Stimulated activated memory B cell treated with anti-CD40 and anti-IgM and Interleukin-4, amounts not matched to agents 10 μg/mL and 1 μg/mL and 100 μg/mL, for 72 hours (primary cell): ENCODE measurements around the gene CBFA2T2.
"Not testable (repeated sequence)": the region's sequence is repeated elsewhere in the genome, so short reads cannot be mapped to it uniquely, and the experiment has no call there.

ENCODE experiments used
- ATAC-seq: fragments of 150-1000 bp; cut with Tn5 transposase; 2 replicates; pipeline ENCODE4 v1.10.0; 2021
- H3K27ac Mint-ChIP-seq: one replicate; pipeline ENCODE4 v1.8.0; 2022; ENCODE audit warnings: mild to moderate bottlenecking, mixed read lengths
- H3K27me3 Mint-ChIP-seq: one replicate; pipeline ENCODE4 v1.8.0; 2022; ENCODE audit warnings: mixed read lengths
- H3K36me3 Mint-ChIP-seq: one replicate; pipeline ENCODE4 v1.8.0; 2022; ENCODE audit warnings: mixed read lengths
- H3K4me1 Mint-ChIP-seq: one replicate; pipeline ENCODE4 v1.8.0; 2022; ENCODE audit warnings: mixed read lengths
- H3K4me3 Mint-ChIP-seq: one replicate; pipeline ENCODE4 v1.8.0; 2022; ENCODE audit warnings: mild to moderate bottlenecking, moderate library complexity, mixed read lengths
- H3K9me3 Mint-ChIP-seq: one replicate; pipeline ENCODE4 v1.8.0; 2022; ENCODE audit warnings: mixed read lengths

CBFA2T2 gene

GRCh38 chr20:33566781-33567603 is 77.1 kb downstream of the CBFA2T2 start:
- no peak overlapping the region for H3K27ac Mint-ChIP-seq

GRCh38 chr20:33567949-33568348 is 78.1 kb downstream of the CBFA2T2 start:
- no peak for ATAC-seq
- Mint-ChIP-seq H3K9me3 (no peaks in the 10 kb centered on the region), H3K36me3 (peaks cover 6% of the 10 kb centered on the region), H3K27me3 (no peaks in the 10 kb centered on the region), H3K27ac (peak overlapping the region; percentile 46), H3K4me1 (peaks cover 44% of the 10 kb centered on the region), H3K4me3 (no peak overlapping the region)

More at GRCh38 chr20:33566781-33567603, 77.1 kb downstream of the CBFA2T2 start:
- peaks cover 35% of the 10 kb centered on the region for H3K4me1 Mint-ChIP-seq
- no peak for ATAC-seq
- no peaks in the 10 kb centered on the region for H3K9me3 Mint-ChIP-seq
- peaks cover 6% of the 10 kb centered on the region for H3K36me3 Mint-ChIP-seq
- H3K27me3 Mint-ChIP-seq, result no peaks in the 10 kb centered on the region
- no peak overlapping the region for H3K4me3 Mint-ChIP-seq

GRCh38 chr20:33568378-33568777 is 78.5 kb downstream of the CBFA2T2 start:
- peak overlapping the region; percentile 46 for H3K27ac Mint-ChIP-seq
- peak; percentile 51 for ATAC-seq
- H3K36me3 Mint-ChIP-seq, result peaks cover 6% of the 10 kb centered on the region
- H3K27me3 Mint-ChIP-seq, result no peaks in the 10 kb centered on the region
- peak overlapping the region; percentile 13 for H3K4me3 Mint-ChIP-seq
- H3K4me1 Mint-ChIP-seq, result peaks cover 48% of the 10 kb centered on the region
- H3K9me3 Mint-ChIP-seq, result no peaks in the 10 kb centered on the region

GRCh38 chr20:33568868-33569801 is 79.2 kb downstream of the CBFA2T2 start:
- Mint-ChIP-seq H3K9me3 (no peaks in the 10 kb centered on the region), H3K27me3 (no peaks in the 10 kb centered on the region), H3K4me1 (peaks cover 49% of the 10 kb centered on the region), H3K36me3 (peaks cover 6% of the 10 kb centered on the region), H3K27ac (peak overlapping the region; percentile 46), H3K4me3 (peak overlapping the region; percentile 13)
- no peak for ATAC-seq

- H3K36me3 Mint-ChIP-seq, result no peaks in the 10 kb centered on the region
- no peaks in the 10 kb centered on the region for H3K9me3 Mint-ChIP-seq
- no peak overlapping the region for H3K4me3 Mint-ChIP-seq
- peaks cover 49% of the 10 kb centered on the region for H3K4me1 Mint-ChIP-seq
- ATAC-seq, result no peak
- H3K27ac Mint-ChIP-seq, result no peak overlapping the region
- H3K27me3 Mint-ChIP-seq, result no peaks in the 10 kb centered on the region
Observed at GRCh38 chr20:33569802-33570391, 80.0 kb downstream of the CBFA2T2 start.

GRCh38 chr20:33570743-33571142 is 80.8 kb downstream of the CBFA2T2 start:
- Mint-ChIP-seq H3K27ac (no peak overlapping the region), H3K9me3 (no peaks in the 10 kb centered on the region), H3K4me1 (peaks cover 49% of the 10 kb centered on the region), H3K27me3 (no peaks in the 10 kb centered on the region), H3K4me3 (no peak overlapping the region), H3K36me3 (no peaks in the 10 kb centered on the region)
- ATAC-seq, result no peak

- H3K4me3 Mint-ChIP-seq, H3K36me3 Mint-ChIP-seq, H3K9me3 Mint-ChIP-seq, H3K27me3 Mint-ChIP-seq, H3K27ac Mint-ChIP-seq, ATAC-seq: not testable (repeated sequence)
- peaks cover 51% of the 10 kb centered on the region for H3K4me1 Mint-ChIP-seq
Observed at GRCh38 chr20:33573268-33573667, 83.4 kb downstream of the CBFA2T2 start.

GRCh38 chr20:33575282-33575681 is 85.4 kb downstream of the CBFA2T2 start:
- H3K4me3 Mint-ChIP-seq, result no peak overlapping the region
- no peak for ATAC-seq
- peaks cover 36% of the 10 kb centered on the region for H3K4me1 Mint-ChIP-seq
- no peaks in the 10 kb centered on the region for H3K27me3 Mint-ChIP-seq
- H3K36me3 Mint-ChIP-seq, result no peaks in the 10 kb centered on the region
- H3K27ac Mint-ChIP-seq, result no peak overlapping the region
- H3K9me3 Mint-ChIP-seq, result no peaks in the 10 kb centered on the region

- Mint-ChIP-seq H3K36me3 (no peaks in the 10 kb centered on the region), H3K4me1 (peaks cover 32% of the 10 kb centered on the region), H3K9me3 (no peaks in the 10 kb centered on the region), H3K27ac (peak overlapping the region; percentile 10), H3K4me3 (no peak overlapping the region), H3K27me3 (no peaks in the 10 kb centered on the region)
- no peak for ATAC-seq
Observed at GRCh38 chr20:33576432-33577125, 86.7 kb downstream of the CBFA2T2 start.

GRCh38 chr20:33578510-33578909 is 88.6 kb downstream of the CBFA2T2 start:
- no peak overlapping the region for H3K27ac Mint-ChIP-seq
- no peaks in the 10 kb centered on the region for H3K9me3 Mint-ChIP-seq
- no peak overlapping the region for H3K4me3 Mint-ChIP-seq
- H3K4me1 Mint-ChIP-seq, result peaks cover 15% of the 10 kb centered on the region
- no peak for ATAC-seq
- H3K36me3 Mint-ChIP-seq, result no peaks in the 10 kb centered on the region
- no peaks in the 10 kb centered on the region for H3K27me3 Mint-ChIP-seq

GRCh38 chr20:33583143-33583542 is 93.2 kb downstream of the CBFA2T2 start:
- Mint-ChIP-seq H3K36me3 (no peaks in the 10 kb centered on the region), H3K27me3 (no peaks in the 10 kb centered on the region), H3K27ac (no peak overlapping the region), H3K4me3 (no peak overlapping the region), H3K4me1 (peaks cover 7% of the 10 kb centered on the region), H3K9me3 (no peaks in the 10 kb centered on the region)
- ATAC-seq, result no peak

- Mint-ChIP-seq H3K9me3 (no peaks in the 10 kb centered on the region), H3K27ac (no peak overlapping the region), H3K27me3 (no peaks in the 10 kb centered on the region), H3K4me1 (peaks cover 12% of the 10 kb centered on the region), H3K4me3 (no peak overlapping the region), H3K36me3 (no peaks in the 10 kb centered on the region)
- ATAC-seq, result no peak
Observed at GRCh38 chr20:33584976-33585375, 95.1 kb downstream of the CBFA2T2 start.

- no peaks in the 10 kb centered on the region for H3K9me3 Mint-ChIP-seq
- no peaks in the 10 kb centered on the region for H3K36me3 Mint-ChIP-seq
- ATAC-seq, result no peak
- peaks cover 12% of the 10 kb centered on the region for H3K4me1 Mint-ChIP-seq
- H3K4me3 Mint-ChIP-seq, result no peak overlapping the region
- H3K27me3 Mint-ChIP-seq, result no peaks in the 10 kb centered on the region
- H3K27ac Mint-ChIP-seq, result no peak overlapping the region
Observed at GRCh38 chr20:33585413-33585812, 95.5 kb downstream of the CBFA2T2 start.

- ATAC-seq, result no peak
- no peak overlapping the region for H3K27ac Mint-ChIP-seq
- H3K36me3 Mint-ChIP-seq, result no peaks in the 10 kb centered on the region
Observed at GRCh38 chr20:33589059-33589458, 99.2 kb downstream of the CBFA2T2 start.

GRCh38 chr20:33591901-33592300 is 102.0 kb downstream of the CBFA2T2 start:
- peak; percentile 39 for ATAC-seq

More at GRCh38 chr20:33589059-33589458, 99.2 kb downstream of the CBFA2T2 start:
- Mint-ChIP-seq H3K4me1 (peaks cover 12% of the 10 kb centered on the region), H3K9me3 (no peaks in the 10 kb centered on the region), H3K27me3 (no peaks in the 10 kb centered on the region), H3K4me3 (no peak overlapping the region)

More at GRCh38 chr20:33591901-33592300, 102.0 kb downstream of the CBFA2T2 start:
- not testable (repeated sequence) for H3K9me3 Mint-ChIP-seq, H3K27me3 Mint-ChIP-seq, H3K36me3 Mint-ChIP-seq
- peak overlapping the region; percentile 69 for H3K27ac Mint-ChIP-seq
- H3K4me1 Mint-ChIP-seq, result peaks cover 18% of the 10 kb centered on the region
- peak overlapping the region; percentile 8 for H3K4me3 Mint-ChIP-seq
